Measurements from ENCODE around the gene PLAC1. TPM values are rescaled to one million over a fixed set of nuclear protein-coding genes. Genes with fewer than 3 reads are reported as not detected.

PLAC1 gene
- total and polyA plus RNA-seq, 2 of the 4 experiments (the other 2 are of a cell fraction), result 0.36 to 0.74 TPM

GRCh38 chrX:134642386-134642785 is 15.9 kb downstream of the PLAC1 start:
- CTCF ChIA-PET, result no interaction called here
- DNase-seq, result no peak
- H3K23ac ChIP-seq (ENCODE audit: low read depth, low read length), result no peak overlapping the region

More at GRCh38 chrX:134642386-134642785, 15.9 kb downstream of the PLAC1 start:
- dilution Hi-C loops (cut with HindIII; ENCODE audit: low sequenced_read_pairs, unreplicated experiment), result no loop called here
- TF ChIP-seq, protein P1, sequence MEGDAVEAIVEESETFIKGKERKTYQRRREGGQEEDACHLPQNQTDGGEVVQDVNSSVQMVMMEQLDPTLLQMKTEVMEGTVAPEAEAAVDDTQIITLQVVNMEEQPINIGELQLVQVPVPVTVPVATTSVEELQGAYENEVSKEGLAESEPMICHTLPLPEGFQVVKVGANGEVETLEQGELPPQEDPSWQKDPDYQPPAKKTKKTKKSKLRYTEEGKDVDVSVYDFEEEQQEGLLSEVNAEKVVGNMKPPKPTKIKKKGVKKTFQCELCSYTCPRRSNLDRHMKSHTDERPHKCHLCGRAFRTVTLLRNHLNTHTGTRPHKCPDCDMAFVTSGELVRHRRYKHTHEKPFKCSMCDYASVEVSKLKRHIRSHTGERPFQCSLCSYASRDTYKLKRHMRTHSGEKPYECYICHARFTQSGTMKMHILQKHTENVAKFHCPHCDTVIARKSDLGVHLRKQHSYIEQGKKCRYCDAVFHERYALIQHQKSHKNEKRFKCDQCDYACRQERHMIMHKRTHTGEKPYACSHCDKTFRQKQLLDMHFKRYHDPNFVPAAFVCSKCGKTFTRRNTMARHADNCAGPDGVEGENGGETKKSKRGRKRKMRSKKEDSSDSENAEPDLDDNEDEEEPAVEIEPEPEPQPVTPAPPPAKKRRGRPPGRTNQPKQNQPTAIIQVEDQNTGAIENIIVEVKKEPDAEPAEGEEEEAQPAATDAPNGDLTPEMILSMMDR (conservative IDR thresholded peaks at IDR 0.05; ENCODE audit: low read depth, low read length), result no peak
- no peaks in the 10 kb centered on the region for H3K79me1 ChIP-seq (ENCODE audit: low read depth in 1 of 2, low read length in 2 of 2)
- peaks cover 6% of the 10 kb centered on the region for H3K27me3 ChIP-seq (ENCODE audit: control insufficient read depth, insufficient read depth, low read length)
- no peaks in the 10 kb centered on the region for H3K4me1 ChIP-seq (ENCODE audit: control insufficient read depth, insufficient read depth, low read length)
- H3K9ac ChIP-seq (ENCODE audit: low read depth, low read length), result no peak overlapping the region
- no TSS peak for BruUV-seq (replicated peaks)
- H2AK5ac ChIP-seq (ENCODE audit: low read depth, low read length), result no peak overlapping the region
- H4K5ac ChIP-seq (ENCODE audit: low read depth, low read length), result no peak overlapping the region
- H3K18ac ChIP-seq (ENCODE audit: low read depth, low read length), result no peak overlapping the region
- H3K9me1 ChIP-seq (ENCODE audit: insufficient read depth, low read length), result no peaks in the 10 kb centered on the region
- no peak overlapping the region for H2BK5ac ChIP-seq (ENCODE audit: low read depth, low read length, poor library complexity, severe bottlenecking)
- 33% methylated on average over 1 of the region's 1 CpG; no CpG with 5 or more reads in 1 of the 2 experiments for WGBS, 2 experiments (ENCODE audit: extremely low coverage in 2 of 2, insufficient read length in 1 of 2)
- H3K9me3 ChIP-seq (ENCODE audit: control insufficient read depth, insufficient read depth, low read length), result no peaks in the 10 kb centered on the region
- H4K91ac ChIP-seq (ENCODE audit: insufficient read depth, low read depth, low read length), result no peak overlapping the region
- H3K56ac ChIP-seq (ENCODE audit: extremely low read depth, insufficient read depth, low read length), result no peak overlapping the region
- H3K4ac ChIP-seq (ENCODE audit: low read depth, low read length), result no peak overlapping the region
- POLR2A ChIA-PET (ENCODE audit: unreplicated experiment), result no interaction called here
- H2BK120ac ChIP-seq (ENCODE audit: low read depth, low read length), result no peak overlapping the region
- in situ Hi-C loops (cut with MboI; ENCODE audit: low sequenced_read_pairs), result no loop called here
- no peak overlapping the region for H2BK15ac ChIP-seq (ENCODE audit: low read depth, low read length)
- H3K36me3 ChIP-seq (ENCODE audit: control insufficient read depth, insufficient read depth, low read length), result no peaks in the 10 kb centered on the region
- H2AK9ac ChIP-seq (replicated peaks; ENCODE audit: low read depth, low read length, poor library complexity), result no peak overlapping the region
- no peak overlapping the region for H3K4me3 ChIP-seq (ENCODE audit: insufficient read depth, low read depth, low read length)
- intact Hi-C loops (cut with micrococcal nuclease), result no loop called here
- H2AFZ ChIP-seq (replicated peaks; ENCODE audit: low read length, poor library complexity), result no peak overlapping the region
- ATAC-seq (ENCODE audit: low read depth), result no peak
- H2BK20ac ChIP-seq (ENCODE audit: low read depth, low read length), result no peak overlapping the region
- no peak overlapping the region for H3K14ac ChIP-seq (replicated peaks; ENCODE audit: low read depth, low read length)
- H4K20me1 ChIP-seq (ENCODE audit: insufficient read depth, low read length), result no peaks in the 10 kb centered on the region
- H3K27ac ChIP-seq (ENCODE audit: insufficient read depth, low read length), result no peak overlapping the region
- H3K4me2 ChIP-seq (ENCODE audit: low read depth, low read length), result no peak overlapping the region
- H4K8ac ChIP-seq (ENCODE audit: low read depth in 2 of 2, low read length in 2 of 2), result no peak overlapping the region

Measured in IMR-90 (cell line).